Measurements from ENCODE around the gene ACVR1.
"Not testable (repeated sequence)": the region's sequence is repeated elsewhere in the genome, so short reads cannot be mapped to it uniquely, and the experiment has no call there.

Gene ACVR1

DNA sequence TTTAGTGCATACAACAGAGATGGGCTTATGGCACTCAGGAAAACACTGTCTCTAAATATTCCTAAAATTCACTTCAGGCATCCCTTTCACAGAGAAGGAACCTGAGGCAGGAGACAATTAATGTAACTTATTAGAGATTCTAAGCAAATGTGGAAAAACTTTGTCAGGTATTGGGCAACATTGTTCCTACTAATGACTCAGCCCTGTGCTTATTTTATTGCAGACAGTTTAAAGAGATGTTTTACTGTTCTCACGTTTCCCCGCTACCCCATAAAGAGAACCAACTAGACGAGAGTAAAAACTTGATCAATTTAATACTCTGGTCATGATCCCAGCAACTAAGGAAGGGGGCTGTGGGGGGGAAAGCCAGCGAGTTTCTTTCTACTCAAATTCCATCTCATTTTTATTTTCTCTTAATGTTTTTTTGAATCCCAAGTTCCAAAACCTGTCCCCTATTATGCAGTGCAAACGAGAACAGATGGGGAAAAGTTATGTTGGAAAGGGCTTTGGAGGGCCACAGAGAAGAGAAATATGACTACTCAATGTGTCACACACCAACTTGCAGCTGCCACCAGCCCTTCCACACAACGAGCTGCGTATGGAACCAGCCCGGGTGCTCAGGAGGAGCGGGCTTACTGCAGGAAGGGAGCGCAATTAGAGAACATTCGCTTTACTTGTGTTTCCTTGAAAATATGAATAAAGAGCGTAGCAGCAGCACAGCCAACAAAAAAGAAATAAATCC is 18.7 kb upstream of the ACVR1 start:
- DNase-seq (ENCODE audit: low read depth), result no peak

DNA sequence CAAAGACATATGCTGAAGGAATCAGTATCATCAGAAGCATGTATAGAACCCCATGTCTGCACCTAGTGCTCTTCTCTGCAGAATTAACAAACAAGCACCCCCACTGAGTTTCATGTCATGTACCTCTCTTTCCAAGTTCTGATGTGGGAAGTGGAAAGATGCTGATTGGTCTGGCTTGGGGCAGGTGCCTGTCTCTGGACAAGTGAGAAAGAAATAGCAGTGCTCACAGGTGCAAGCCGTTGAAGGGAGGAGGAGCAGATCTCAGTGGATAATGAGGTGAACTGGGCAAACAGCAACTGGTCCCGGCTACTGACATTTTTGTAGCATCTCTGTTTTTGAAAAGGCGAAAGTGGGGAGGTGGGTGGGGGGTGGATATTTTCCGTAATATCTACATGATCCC is 17.5 kb upstream of the ACVR1 start:
- DNase-seq (ENCODE audit: low read depth), result no peak

GRCh38 chr2:157891643-157892041 is 15.5 kb upstream of the ACVR1 start:
- DNase-seq (ENCODE audit: low read depth), result no peak

DNA sequence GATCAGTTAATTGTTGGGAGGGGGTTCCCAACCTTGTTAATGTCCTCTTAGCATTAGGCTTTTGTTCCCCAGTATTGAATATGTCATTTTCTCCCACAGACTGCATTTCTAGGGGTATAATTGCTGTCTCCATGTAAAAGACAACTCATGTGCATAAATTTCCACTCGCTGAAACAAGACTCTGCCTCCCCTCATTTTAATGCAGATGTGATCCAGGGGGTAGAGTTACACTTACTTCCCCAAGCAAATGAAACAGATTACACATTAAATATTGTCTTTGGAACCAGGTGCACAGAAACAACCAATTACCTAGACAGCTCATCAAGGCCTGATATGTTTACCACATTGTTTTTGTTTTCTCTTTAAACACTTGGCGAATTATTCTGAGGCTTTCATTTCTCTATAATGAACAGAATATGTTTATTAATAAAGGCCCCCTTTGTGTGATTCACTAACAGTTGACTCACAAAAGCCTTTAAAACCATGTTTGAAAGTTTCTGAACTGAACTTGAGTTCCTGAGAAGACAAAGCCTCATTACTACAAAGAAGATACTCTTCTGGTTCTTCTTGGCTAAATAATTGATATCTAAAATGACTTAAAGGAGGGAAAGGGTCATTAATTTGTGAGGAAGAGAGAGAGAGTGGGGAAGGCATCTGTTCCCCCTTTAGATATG is 15.0 kb upstream of the ACVR1 start:
- no peak for DNase-seq (ENCODE audit: low read depth)

GRCh38 chr2:157887946-157888345 is 11.8 kb upstream of the ACVR1 start:
- no peak for DNase-seq (ENCODE audit: low read depth)

- DNase-seq (ENCODE audit: low read depth), result not testable (repeated sequence)
Observed at GRCh38 chr2:157884533-157884932, 8.4 kb upstream of the ACVR1 start.

DNA sequence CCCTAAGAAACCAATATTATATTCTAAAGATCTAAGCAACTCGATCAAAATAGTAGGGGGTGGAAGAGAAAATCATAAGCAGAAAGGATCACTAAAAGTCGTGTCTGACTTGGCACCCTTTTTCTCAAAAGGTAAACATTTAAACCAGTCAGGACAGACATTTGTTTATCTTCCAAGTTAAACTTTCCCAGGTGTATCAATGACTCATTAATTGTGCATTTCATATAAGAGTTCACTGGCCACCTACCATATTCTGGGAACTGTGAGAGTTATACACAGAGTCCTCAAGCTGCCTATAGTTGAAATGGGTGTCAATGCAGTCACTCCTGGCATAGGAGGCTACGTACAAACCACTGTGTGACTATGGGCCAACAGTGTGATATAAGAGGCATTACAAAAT is 4.8 kb upstream of the ACVR1 start:
- no peak for DNase-seq (ENCODE audit: low read depth)

DNA sequence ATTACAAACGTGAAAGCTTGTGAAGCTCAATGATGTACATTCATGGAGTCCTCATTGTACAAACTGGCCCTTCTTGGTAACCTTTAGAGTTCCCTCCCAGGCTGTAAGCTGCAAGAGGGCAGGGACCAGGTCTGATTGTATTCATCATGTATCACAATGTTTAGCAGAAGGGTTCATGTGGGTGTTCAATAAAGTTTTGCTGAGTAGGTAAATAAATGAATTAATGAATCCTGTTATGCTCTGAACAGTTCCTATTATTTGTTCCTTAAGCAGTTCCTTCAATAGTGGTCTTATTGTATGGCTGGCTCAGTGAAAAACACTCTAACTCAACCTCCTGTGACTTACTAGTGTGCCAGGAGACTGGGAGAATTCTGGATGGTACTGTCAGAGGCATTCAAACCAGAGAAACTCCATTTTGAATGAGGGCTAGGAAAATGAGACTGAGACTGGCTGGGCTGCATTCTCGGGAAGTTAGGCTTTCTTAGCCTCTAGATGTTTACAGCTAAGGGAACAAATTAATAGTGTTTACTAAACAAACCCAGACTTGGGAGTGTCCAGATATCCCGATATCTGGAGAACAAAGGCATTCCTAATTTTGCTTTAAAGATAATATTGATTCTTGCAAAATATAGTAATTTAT is 1.8 kb upstream of the ACVR1 start:
- DNase-seq (ENCODE audit: low read depth), result no peak

- DNase-seq (ENCODE audit: low read depth), result no peak
Observed at GRCh38 chr2:157876786-157877138, 632 bp upstream of the ACVR1 start.

GRCh38 chr2:157875641-157876065 is 477 bp downstream of the ACVR1 start:
- no peak for DNase-seq (ENCODE audit: low read depth)

DNA sequence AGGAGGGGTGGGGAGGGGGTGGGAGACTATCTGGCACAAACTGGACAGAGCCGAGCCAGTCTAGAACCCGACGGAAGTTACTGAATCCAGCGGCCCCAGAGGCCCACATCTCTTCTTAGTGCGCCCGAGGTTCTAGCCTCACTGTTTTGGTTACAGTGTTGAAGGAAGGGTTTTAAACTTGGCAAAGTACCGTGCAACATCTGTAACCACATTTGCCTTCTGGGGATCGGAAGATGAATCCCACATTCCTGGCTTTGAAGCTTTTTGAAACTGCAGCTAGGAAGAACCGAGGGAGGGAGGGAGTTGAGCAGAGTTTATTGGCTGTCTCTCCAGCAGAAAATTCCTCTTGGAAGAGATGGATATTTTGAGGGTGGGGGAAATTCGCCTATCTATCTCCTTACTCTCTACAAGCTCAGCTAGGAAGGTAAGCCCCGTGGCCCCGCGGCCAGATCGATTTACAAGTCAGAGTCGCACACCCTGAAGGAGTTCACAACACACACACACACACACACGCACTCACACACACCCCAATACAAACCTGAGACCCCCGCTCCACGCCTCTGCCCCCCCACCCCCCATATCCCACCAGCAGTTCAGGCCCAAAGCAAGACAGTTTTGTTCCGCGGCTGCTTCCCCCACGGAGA is 1.0 kb downstream of the ACVR1 start:
- no peak for DNase-seq (ENCODE audit: low read depth)

GRCh38 chr2:157874348-157874747 is 1.8 kb downstream of the ACVR1 start:
- no peak for DNase-seq (ENCODE audit: low read depth)

DNA sequence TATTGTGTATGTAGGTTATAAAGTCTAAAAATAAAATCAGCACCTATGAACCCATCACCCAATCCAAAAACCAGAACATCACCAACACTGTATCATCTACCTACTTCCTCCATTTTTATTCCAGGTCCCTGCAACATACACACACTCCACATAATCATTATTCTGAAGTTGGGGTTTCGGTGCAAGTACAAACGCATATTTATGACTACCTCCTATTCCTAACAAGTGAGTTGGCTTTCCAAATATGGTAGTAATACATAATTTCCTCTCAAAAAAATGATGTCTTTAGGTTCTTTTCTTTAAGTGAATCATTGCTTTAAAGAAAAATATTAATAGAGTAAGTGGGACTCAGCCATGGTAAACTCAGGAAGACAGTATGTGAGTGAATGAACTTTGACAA is 3.3 kb downstream of the ACVR1 start:
- no peak for DNase-seq (ENCODE audit: low read depth)

DNA sequence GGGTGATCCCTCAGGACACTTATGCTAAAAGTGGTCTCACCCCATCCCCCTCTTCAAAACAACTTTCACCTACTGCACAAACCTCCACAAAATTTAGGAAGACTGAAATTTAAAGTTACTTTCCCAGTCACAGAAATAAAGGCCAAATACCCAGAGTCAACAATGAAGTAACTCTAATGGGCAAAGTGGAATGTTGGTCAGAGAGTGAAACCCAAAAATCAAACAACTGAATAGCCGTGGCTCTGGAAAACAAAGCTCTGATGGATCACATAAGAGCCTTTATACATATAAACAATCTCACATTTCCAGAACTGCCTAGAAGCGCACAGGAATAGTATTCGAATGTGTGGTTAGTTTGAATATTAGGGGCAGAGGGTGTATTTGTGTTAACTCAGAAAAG is 4.7 kb downstream of the ACVR1 start:
- no peak for DNase-seq (ENCODE audit: low read depth)

- no peak for DNase-seq (ENCODE audit: low read depth)
Observed at GRCh38 chr2:157868993-157869392, 7.1 kb downstream of the ACVR1 start.

- no peak for DNase-seq (ENCODE audit: low read depth)
Observed at GRCh38 chr2:157867703-157868102, 8.4 kb downstream of the ACVR1 start.

GRCh38 chr2:157866666-157867642 is 9.2 kb downstream of the ACVR1 start:
- DNase-seq (ENCODE audit: low read depth), result no peak

DNA sequence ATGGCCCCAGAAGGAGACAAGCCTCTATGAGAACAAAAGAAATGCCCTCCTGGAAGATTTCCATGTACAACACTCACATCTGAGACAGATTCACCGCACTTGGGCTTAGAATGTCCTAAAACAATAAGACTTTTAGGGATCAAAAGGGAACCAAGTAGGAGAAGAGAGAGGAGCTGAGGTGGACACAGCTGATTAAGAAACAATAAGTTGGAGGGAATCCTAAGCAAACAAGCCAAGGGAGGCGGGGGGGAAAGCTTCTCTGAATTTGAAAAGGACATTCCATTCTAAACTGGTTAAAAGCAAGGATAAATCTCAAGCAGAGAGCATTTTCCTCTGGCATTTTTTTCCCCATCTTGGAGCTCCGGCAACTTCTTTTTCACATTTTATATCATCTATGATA is 9.9 kb downstream of the ACVR1 start:
- no peak for DNase-seq (ENCODE audit: low read depth)

DNA sequence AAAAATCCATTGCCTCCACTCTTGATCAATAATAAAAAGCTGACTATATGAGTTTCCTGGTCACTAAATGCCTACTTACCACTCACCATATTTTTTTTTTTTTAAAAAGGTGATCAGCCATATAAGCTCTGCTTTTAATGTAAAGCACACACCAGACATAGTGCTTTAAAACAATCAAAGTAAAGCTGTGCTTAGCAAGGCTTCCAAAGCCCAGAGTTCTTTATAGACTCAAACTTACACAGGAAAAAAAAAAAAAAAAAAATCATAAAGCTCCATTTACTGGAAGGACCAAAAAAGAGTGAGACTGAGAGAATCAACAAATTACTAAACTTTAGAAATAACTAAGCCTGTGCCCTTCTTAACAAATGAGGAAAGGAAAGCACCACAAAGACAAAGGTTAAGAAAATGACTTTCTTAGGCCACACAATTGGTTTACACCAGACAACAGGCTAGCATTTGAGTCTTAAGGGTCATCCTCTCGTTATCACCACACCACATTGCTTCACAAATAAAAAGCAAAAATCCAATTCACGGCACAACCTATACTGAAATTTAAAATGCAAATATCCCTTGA is 11.2 kb downstream of the ACVR1 start:
- DNase-seq (ENCODE audit: low read depth), result no peak

DNA sequence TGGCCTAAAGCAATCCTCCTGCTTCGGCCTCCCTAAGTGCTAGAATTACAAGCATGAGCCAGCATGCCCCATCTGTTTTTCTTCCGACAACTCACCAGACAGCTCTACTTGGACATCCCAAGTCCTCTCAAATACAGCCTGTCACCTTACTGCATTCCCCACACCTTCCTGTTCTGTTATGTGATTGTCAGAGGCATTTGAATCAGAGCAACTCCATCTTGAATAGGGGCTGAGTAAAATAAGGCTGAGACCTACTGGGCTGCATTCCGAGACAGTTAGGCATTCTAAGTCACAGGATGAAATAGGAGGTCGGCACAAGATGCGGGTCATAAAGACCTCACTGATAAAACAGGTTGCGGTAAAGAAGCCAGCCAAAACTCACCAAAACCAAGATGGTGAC is 17.3 kb downstream of the ACVR1 start:
- DNase-seq (ENCODE audit: low read depth), result no peak

- DNase-seq (ENCODE audit: low read depth), result no peak
Observed at GRCh38 chr2:157857881-157858280, 18.2 kb downstream of the ACVR1 start.

- DNase-seq (ENCODE audit: low read depth), result no peak
Observed at GRCh38 chr2:157856187-157856515, 20.0 kb downstream of the ACVR1 start.

Data from T-helper 22 cell (primary cell).